Activated T-cell treated with anti-CD3 and anti-CD28 coated beads for 48 hours (primary cell): ENCODE results near the gene CNTNAP2.

Experiments
- DNase-seq: peaks from one replicate; pipeline ENCODE4 v3.0.0-alpha.2; 2020; ENCODE audit warnings: low read depth

The CNTNAP2 gene

GRCh38 chr7:148105853-148106252 lies 1989.3 kb downstream of the CNTNAP2 start:
- no peak for DNase-seq

- no peak for DNase-seq
Measured at GRCh38 chr7:148107443-148108127, 1991.0 kb downstream of the CNTNAP2 start.

- no peak for DNase-seq
Measured at GRCh38 chr7:148108381-148108780, 1991.8 kb downstream of the CNTNAP2 start.

GRCh38 chr7:148110097-148110868 lies 1993.7 kb downstream of the CNTNAP2 start:
- DNase-seq, result no peak

- no peak for DNase-seq
Measured at GRCh38 chr7:148114804-148115203, 1998.2 kb downstream of the CNTNAP2 start.

- DNase-seq, result no peak
Measured at GRCh38 chr7:148115308-148115707, 1998.7 kb downstream of the CNTNAP2 start.

- DNase-seq, result no peak
Measured at GRCh38 chr7:148116195-148116594, 1999.6 kb downstream of the CNTNAP2 start.

GRCh38 chr7:148116829-148117403 lies 2000.3 kb downstream of the CNTNAP2 start:
- no peak for DNase-seq

- no peak for DNase-seq
Measured at GRCh38 chr7:148118371-148118770, 2001.8 kb downstream of the CNTNAP2 start.

GRCh38 chr7:148121401-148121800 lies 2004.8 kb downstream of the CNTNAP2 start:
- DNase-seq, result no peak

- no peak for DNase-seq
Measured at GRCh38 chr7:148121847-148122246, 2005.2 kb downstream of the CNTNAP2 start.

GRCh38 chr7:148124477-148124876 lies 2007.9 kb downstream of the CNTNAP2 start:
- DNase-seq, result no peak

- DNase-seq, result no peak
Measured at GRCh38 chr7:148127374-148127773, 2010.8 kb downstream of the CNTNAP2 start.

- no peak for DNase-seq
Measured at GRCh38 chr7:148129023-148129422, 2012.4 kb downstream of the CNTNAP2 start.

- no peak for DNase-seq
Measured at GRCh38 chr7:148135116-148135515, 2018.5 kb downstream of the CNTNAP2 start.

GRCh38 chr7:148135997-148136396 lies 2019.4 kb downstream of the CNTNAP2 start:
- DNase-seq, result no peak

- DNase-seq, result no peak
Measured at GRCh38 chr7:148142660-148143248, 2026.2 kb downstream of the CNTNAP2 start.

- DNase-seq, result no peak
Measured at GRCh38 chr7:148144827-148145226, 2028.2 kb downstream of the CNTNAP2 start.

GRCh38 chr7:148146346-148146745 lies 2029.7 kb downstream of the CNTNAP2 start:
- no peak for DNase-seq

- DNase-seq, result no peak
Measured at GRCh38 chr7:148147438-148147837, 2030.8 kb downstream of the CNTNAP2 start.

GRCh38 chr7:148148456-148148855 lies 2031.9 kb downstream of the CNTNAP2 start:
- DNase-seq, result no peak

GRCh38 chr7:148149730-148150129 lies 2033.1 kb downstream of the CNTNAP2 start:
- DNase-seq, result no peak

- no peak for DNase-seq
Measured at GRCh38 chr7:148151778-148152177, 2035.2 kb downstream of the CNTNAP2 start.
